Sigmoid colon (tissue), 7 donors: Measurements from ENCODE around the gene CAST. TPM values are rescaled to one million over a fixed set of nuclear protein-coding genes. Genes with fewer than 3 reads are reported as not detected.

Experiments used
- DNase-seq: peaks from one replicate; pipeline ENCODE4 v3.0.0-alpha.2; 2019
- H3K27ac ChIP-seq, 4 donors: fragments of 200-600 bp; sonication (generic); one replicate each; pipeline ENCODE4 v1.5.1; 2016 to 2019; ENCODE audit warnings: mild to moderate bottlenecking in 1 of 4
- H3K27me3 ChIP-seq, 3 donors: fragments of 200-600 bp; sonication (generic); one replicate each; pipeline ENCODE4 v1.5.1; 2019; ENCODE audit warnings: mild to moderate bottlenecking in 1 of 3
- H3K36me3 ChIP-seq, 4 donors: fragments of 200-600 bp; sonication (generic); one replicate each; pipeline ENCODE4 v1.5.1; 2016 to 2019
- H3K4me1 ChIP-seq, 4 donors: fragments of 200-600 bp; sonication (generic); one replicate each; pipeline ENCODE4 v1.5.1; 2017 to 2019
- H3K4me3 ChIP-seq, 4 donors: fragments of 200-600 bp; sonication (generic); one replicate each; pipeline ENCODE4 v1.5.1; 2017 to 2019; ENCODE audit warnings: mild to moderate bottlenecking in 2 of 4, moderate library complexity in 1 of 4
- H3K9me3 ChIP-seq, 4 donors: fragments of 200-600 bp in 3 of 4; sonication (generic) in 3 of 4; one replicate each; pipeline versions ENCODE4 v1.5.1 to v1.6.1; 2013 to 2019
- CTCF ChIP-seq, 4 experiments: fragments of 450-650 bp in 3 of 4; fragments of 200-600 bp in 1 of 4; IDR thresholded peaks; one replicate each; pipeline ENCODE4 v1.5.1; 2016 to 2019; ENCODE audit warnings: antibody characterized with exemption in 4 of 4, mild to moderate bottlenecking in 3 of 4, moderate library complexity in 2 of 4
- EP300 ChIP-seq, 4 donors: sonication (generic); formaldehyde crosslinking; IDR thresholded peaks; one replicate each; pipeline ENCODE4 v1.6.1; 2017; ENCODE audit warnings: antibody characterized with exemption in 4 of 4
- POLR2A ChIP-seq, 2 donors: fragments of 450-650 bp; IDR thresholded peaks; one replicate each; pipeline ENCODE4 v1.6.1; 2016; ENCODE audit warnings: antibody characterized with exemption in 2 of 2, mild to moderate bottlenecking in 2 of 2, moderate library complexity in 2 of 2
- POLR2AphosphoS5 ChIP-seq, 4 donors: sonication (generic); formaldehyde crosslinking; IDR thresholded peaks; one replicate each; pipeline ENCODE4 v1.6.1; 2017; ENCODE audit warnings: antibody characterized with exemption in 4 of 4
- WGBS, 2 donors: extraction: QIAGEN DNeasy Blood & Tissue Kit; methylation state at CpG; one replicate each; pipeline ENCODE4 v1.1.7; 2013; 5-methylcytosine and 5-hydroxymethylcytosine counted together
- intact Hi-C: fragments of 100-400 bp; cut with DNase I; formaldehyde crosslinking; loops from one replicate; pipeline ENCODE4 v1.15.1; 2023
- polyA plus RNA-seq, 3 donors: library from polyadenylated mRNA; stranded (reverse); fragments of 200-250 nt; gene quantifications; one replicate each; pipeline ENCODE4 v1.2.3, GENCODE V29; 2013
- total RNA-seq, 4 donors: library from RNA; depleted of rRNA; stranded (reverse); fragments of >200 nt; gene quantifications; one replicate each; pipeline ENCODE4 v1.1.0, GENCODE V29; 2016
- donor health status: healthy with polysubstance abuse.
- donor health status: Bipolar disorder and iron deficiency.
- donor health status: healthy.

CAST gene
- total and polyA plus RNA-seq, 7 donors = 138 to 348 (median 225) TPM

- TF ChIP-seq POLR2A (IDR thresholded peaks at IDR 0.05) = no peak
- no peak for TF ChIP-seq EP300 (IDR thresholded peaks at IDR 0.05)
- TF ChIP-seq POLR2AphosphoS5 (IDR thresholded peaks at IDR 0.05) = no peak
- TF ChIP-seq CTCF (IDR thresholded peaks at IDR 0.05) = no peak
- intact Hi-C loops = no loop called here
Measured at GRCh38 chr5:96652769-96653454, 9.3 kb upstream of the CAST start.

GRCh38 chr5:96654209-96654608 is 8.0 kb upstream of the CAST start:
- Histone ChIP-seq H3K27me3 (no peaks in the 10 kb centered on the region), H3K4me1 (peaks cover 0 to 5% (median 0%) of the 10 kb centered on the region in 4 donors), H3K36me3 (no peaks in the 10 kb centered on the region), H3K9me3 (no peaks in the 10 kb centered on the region), H3K27ac (no peak overlapping the region), H3K4me3 (no peak overlapping the region)
- TF ChIP-seq CTCF (IDR thresholded peaks at IDR 0.05) = no peak
- no peak for TF ChIP-seq EP300 (IDR thresholded peaks at IDR 0.05)
- no peak for TF ChIP-seq POLR2AphosphoS5 (IDR thresholded peaks at IDR 0.05)
- TF ChIP-seq POLR2A (IDR thresholded peaks at IDR 0.05) = no peak
- intact Hi-C loops = no loop called here
- 77 to 85% methylated on average over 4 of the region's 4 CpGs for WGBS, 2 donors
- DNase-seq = no peak

More at GRCh38 chr5:96652769-96653454, 9.3 kb upstream of the CAST start:
- Histone ChIP-seq H3K4me3 (no peak overlapping the region), H3K9me3 (no peaks in the 10 kb centered on the region), H3K27me3 (no peaks in the 10 kb centered on the region), H3K27ac (no peak overlapping the region), H3K36me3 (no peaks in the 10 kb centered on the region), H3K4me1 (peaks cover 0 to 5% (median 0%) of the 10 kb centered on the region in 4 donors)
- WGBS, 2 donors = 57 to 65% methylated on average over 1 of the region's 1 CpG
- DNase-seq = no peak

GRCh38 chr5:96655085-96655484 is 7.1 kb upstream of the CAST start:
- intact Hi-C loops = no loop called here
- no peaks in the 10 kb centered on the region for H3K36me3 ChIP-seq
- 83 to 91% methylated on average over 3 of the region's 3 CpGs for WGBS, 2 donors
- no peak overlapping the region for H3K27ac ChIP-seq
- H3K4me3 ChIP-seq = no peak overlapping the region
- DNase-seq = no peak
- H3K4me1 ChIP-seq = peaks cover 0 to 5% (median 0%) of the 10 kb centered on the region in 4 donors
- H3K9me3 ChIP-seq = no peaks in the 10 kb centered on the region
- TF ChIP-seq CTCF (IDR thresholded peaks at IDR 0.05) (no peak), POLR2AphosphoS5 (IDR thresholded peaks at IDR 0.05) (no peak), POLR2A (IDR thresholded peaks at IDR 0.05) (no peak), EP300 (IDR thresholded peaks at IDR 0.05) (no peak)
- H3K27me3 ChIP-seq = no peaks in the 10 kb centered on the region

GRCh38 chr5:96655506-96655905 is 6.7 kb upstream of the CAST start:
- Histone ChIP-seq H3K27ac (no peak overlapping the region), H3K27me3 (no peaks in the 10 kb centered on the region), H3K36me3 (no peaks in the 10 kb centered on the region), H3K9me3 (no peaks in the 10 kb centered on the region), H3K4me3 (no peak overlapping the region), H3K4me1 (peaks cover 0 to 7% (median 2%) of the 10 kb centered on the region in 4 donors)
- TF ChIP-seq POLR2AphosphoS5 (IDR thresholded peaks at IDR 0.05) (no peak), CTCF (IDR thresholded peaks at IDR 0.05) (no peak), EP300 (IDR thresholded peaks at IDR 0.05) (no peak), POLR2A (IDR thresholded peaks at IDR 0.05) (no peak)
- intact Hi-C loops = no loop called here
- no peak for DNase-seq
- WGBS, 2 donors = 62 to 75% methylated on average over 1 of the region's 1 CpG
